ENCODE measurements around the gene SEH1L.
"Not testable (repeated sequence)": the region's sequence is repeated elsewhere in the genome, so short reads cannot be mapped to it uniquely, and the experiment has no call there.

The SEH1L gene, protein sequence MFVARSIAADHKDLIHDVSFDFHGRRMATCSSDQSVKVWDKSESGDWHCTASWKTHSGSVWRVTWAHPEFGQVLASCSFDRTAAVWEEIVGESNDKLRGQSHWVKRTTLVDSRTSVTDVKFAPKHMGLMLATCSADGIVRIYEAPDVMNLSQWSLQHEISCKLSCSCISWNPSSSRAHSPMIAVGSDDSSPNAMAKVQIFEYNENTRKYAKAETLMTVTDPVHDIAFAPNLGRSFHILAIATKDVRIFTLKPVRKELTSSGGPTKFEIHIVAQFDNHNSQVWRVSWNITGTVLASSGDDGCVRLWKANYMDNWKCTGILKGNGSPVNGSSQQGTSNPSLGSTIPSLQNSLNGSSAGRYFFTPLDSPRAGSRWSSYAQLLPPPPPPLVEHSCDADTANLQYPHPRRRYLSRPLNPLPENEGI

DNA sequence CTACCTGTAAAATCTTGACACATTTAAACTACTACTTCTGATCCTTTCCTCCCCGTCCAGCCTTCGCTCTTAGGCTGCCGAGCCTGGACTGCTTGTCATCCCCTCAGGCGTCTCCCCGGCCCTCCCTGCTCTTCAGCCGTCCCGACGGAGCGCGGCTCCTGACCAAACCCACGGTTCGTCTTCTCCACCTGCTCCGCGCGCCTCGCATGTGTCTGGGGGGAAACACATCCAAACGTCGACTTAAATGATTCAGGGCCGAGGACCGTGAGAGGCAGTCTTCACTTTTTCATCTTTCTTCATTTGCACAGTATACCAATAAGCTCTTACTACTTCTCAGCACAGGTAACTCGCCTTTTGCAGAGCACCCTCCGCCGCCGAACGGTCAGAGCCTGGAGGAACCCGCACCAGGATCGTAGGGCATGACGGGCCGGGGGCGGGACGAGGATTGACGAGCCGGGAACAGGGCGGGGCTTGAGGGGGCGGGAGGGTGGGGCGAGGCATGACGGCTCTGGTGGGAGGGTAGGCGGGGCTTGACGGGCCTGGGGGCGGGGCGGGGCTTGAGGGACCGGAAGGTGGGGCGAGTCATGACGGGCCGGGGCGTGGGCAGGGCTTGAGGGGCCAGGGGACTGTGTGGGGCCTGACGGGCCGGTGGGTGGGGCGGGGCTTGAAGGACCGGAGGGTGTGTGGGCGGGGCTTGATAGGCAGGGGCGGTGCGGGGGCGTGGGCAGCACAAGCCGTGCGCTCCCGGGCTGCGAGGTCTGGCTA is at the start of gene SEH1L:
TSS of gene SEH1L (plus strand) at position 727 of the 765 bp plus-strand sequence. CDS start 111 bp downstream, outside the sequence.
- peak; percentile 100 for DNase-seq

GRCh38 chr18:12901208-12901607 is 46.6 kb upstream of the SEH1L start:
- not testable (repeated sequence) for DNase-seq

- no peak for DNase-seq
Observed at GRCh38 chr18:12904012-12904516, 43.7 kb upstream of the SEH1L start.

DNA sequence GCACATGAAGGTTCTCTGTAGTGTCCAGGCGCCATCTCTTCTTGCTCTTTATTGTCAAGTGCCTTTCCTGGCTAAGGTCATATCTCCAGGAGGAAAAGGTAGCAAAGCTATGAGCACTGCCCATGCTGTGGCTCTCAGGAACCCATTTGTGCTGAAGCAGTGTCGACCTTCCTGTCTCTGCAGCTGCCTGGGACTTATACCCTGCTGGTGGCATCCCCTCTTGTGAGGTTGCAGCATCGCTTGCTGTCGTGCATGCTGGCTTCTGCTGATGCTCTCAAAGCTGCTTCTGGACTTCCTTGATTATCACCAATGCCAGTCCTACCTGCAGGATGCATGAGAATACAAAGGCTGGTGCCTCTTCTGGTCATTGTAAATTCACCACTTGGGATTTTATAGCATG is 41.7 kb upstream of the SEH1L start:
- no peak for DNase-seq

DNA sequence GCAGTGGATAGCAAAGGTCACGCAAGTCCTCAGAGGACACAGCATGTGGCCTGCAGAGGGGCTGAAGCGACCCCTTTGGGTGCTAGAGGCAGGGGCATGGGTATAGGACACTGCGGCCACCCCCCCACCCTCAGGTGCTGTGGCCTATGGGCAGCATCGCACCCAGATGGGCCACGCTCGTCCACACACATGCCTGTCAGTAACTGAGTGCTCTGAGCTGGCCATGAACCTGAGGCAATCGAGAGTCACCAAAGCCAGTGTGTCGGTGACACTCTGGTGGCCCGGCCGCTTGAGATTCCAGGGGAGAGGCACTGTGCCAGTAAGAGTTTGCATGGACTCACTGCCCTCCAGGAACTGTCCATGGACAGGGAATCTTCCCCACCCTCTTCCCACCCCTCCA is 41.0 kb upstream of the SEH1L start:
- no peak for DNase-seq

GRCh38 chr18:12907258-12907925 is 40.4 kb upstream of the SEH1L start:
- no peak for DNase-seq

DNA sequence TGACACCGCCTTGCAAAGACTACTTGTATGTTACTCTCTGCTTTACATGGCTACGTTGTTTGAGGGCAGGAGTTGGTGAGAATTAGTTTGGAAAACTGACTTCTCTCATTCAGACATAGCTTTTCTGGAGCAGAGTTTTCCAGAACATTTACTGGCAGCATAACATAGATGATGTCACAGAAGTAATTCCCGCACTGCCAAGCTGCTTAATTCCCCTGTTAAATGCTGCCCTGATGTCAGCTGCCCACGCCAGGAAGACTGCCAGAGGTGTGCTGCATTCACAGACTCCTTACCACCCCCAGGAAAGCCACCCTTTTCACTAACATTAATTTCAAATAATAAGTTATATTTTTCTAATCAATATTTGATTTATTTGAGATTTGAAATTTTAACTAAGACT is 39.1 kb upstream of the SEH1L start:
- DNase-seq, result no peak

GRCh38 chr18:12911025-12911928 is 36.5 kb upstream of the SEH1L start:
- peak; percentile 69 for DNase-seq

DNA sequence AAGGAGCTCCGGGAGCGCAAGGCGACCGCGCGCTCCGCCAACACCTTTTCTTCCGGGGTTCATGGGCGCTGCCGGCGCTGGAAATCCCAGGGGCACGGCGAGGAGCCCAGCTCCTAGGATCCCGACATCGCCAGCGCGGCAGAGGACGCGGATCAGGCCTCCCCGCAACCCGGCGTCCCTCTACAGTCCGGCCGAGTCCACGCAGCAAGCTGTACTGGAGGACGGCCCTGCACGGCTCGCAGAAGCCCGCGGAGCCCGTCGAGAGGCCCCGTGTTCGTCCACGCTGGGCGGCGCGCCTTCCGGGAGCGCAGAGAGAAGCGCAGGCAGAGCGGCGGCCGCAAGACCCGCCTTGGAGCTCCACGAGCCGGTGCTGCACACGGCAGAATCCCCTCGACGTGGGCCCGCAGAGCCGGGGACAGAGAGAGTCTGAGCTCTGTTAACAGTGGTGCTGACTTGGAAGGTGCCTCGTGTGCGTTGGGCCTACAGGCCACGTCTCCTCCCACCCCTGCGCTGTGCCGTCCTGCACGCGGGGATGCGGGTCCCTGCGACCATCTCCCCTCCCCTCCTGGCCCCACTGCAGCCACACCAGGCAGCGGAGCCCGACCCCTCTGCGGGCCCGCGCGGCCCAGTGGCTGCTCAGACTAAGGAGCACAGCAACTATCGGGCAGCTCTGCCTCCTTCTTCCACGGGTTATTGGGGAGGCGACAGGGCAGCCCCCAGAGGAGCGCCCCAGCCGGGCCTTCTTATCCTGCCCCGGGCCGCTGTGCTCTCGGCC is 35.7 kb upstream of the SEH1L start:
- DNase-seq, result no peak

- DNase-seq, result peak; percentile 6
Observed at GRCh38 chr18:12921178-12921577, 26.6 kb upstream of the SEH1L start.

- DNase-seq, result no peak
Observed at GRCh38 chr18:12922266-12922665, 25.5 kb upstream of the SEH1L start.

DNA sequence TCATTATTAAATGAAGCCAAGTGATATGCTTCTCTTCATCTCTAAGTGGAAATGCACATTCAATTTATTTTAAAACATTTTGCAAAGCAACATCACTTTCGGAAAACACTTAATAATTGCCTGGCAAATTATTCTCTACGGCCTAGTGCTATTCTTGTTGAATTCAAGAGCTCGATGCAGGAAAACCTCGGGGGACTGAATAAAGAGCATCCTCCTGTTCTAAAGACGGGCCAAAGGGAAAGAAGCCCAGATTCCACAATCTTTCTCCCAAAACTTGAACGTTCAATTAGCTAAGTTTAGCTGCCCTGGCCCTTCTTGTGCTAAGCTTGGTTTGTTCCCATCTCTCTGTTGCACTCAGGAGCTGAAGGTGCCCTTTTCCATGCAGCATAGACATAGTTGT is 23.2 kb upstream of the SEH1L start:
- DNase-seq, result no peak

GRCh38 chr18:12928206-12928605 is 19.6 kb upstream of the SEH1L start:
- DNase-seq, result no peak

- no peak for DNase-seq
Observed at GRCh38 chr18:12928641-12929040, 19.2 kb upstream of the SEH1L start.

DNA sequence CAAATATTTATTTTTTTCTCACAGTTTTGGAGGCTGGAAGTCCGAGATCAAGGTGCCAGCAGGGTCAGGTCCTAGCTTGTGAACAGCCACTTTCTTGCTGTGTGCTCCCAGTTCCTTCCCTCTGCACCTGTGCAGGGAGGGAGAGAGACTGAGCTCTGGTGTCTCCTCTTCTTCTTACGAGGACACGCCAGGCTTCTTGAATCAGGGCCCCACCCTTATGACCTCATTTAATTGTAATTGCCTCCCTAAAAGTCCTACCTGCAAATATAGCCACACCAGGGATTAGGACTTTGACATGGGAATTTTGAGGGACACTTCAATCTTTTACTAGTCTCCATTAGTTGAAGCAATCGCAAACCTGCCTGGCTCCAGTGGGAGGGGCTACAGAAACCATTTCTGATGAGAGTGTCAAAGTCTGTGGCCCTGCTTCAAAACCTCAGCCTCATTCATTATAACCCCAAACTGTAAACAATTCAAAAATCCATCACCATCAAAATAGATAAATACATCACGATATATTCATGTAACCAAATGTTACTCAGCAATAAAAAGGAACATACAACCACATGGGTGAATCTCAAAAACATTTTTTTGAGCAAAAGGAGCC is 18.2 kb upstream of the SEH1L start:
- no peak for DNase-seq

GRCh38 chr18:12930376-12930775 is 17.4 kb upstream of the SEH1L start:
- no peak for DNase-seq

- no peak for DNase-seq
Observed at GRCh38 chr18:12930908-12931307, 16.9 kb upstream of the SEH1L start.

DNA sequence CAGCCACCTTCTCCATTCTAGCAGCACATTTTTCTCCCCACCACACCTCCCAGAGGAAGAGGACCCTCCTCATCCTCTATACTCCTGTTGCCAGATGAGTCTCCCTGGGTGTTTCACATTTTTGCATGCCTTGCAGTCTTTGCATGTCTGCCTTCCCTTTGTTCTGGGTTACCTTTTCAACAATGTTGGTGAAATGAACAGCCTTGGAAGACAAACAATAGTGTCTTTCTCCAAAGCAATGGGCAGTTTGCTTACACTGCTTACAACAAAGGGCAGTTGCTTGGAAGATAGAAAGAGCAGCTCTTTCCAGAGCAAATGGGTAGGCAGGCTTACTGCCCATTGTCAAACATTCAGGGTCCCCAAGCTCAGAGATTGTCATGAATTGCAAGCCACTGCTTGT is 14.5 kb upstream of the SEH1L start:
- no peak for DNase-seq

GRCh38 chr18:12934454-12935071 is 13.2 kb upstream of the SEH1L start:
- peak; percentile 85 for DNase-seq

GRCh38 chr18:12939162-12939561 is 8.6 kb upstream of the SEH1L start:
- DNase-seq, result no peak

DNA sequence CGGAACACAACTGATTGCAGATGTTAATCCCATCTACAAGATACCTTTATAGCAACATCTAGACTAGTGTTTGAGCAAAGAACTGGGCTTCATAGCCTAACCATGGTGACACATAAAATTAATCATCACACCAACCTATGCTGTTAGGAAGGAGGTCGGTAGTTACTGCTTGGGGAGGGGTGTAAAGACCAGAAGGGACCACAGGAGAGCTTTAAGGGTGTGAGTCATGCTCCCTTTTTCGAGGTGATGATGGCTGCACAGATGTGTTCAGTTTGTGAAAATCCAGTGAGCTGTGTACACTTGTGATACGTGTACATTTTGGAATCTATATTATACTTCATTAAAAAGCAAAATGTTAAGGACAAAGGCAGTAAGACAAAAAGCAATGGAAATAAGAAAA is 4.6 kb upstream of the SEH1L start:
- no peak for DNase-seq

All from CD4-positive, alpha-beta T cell treated with Interleukin-17A for 4 hours (primary cell).